ENCODE data around the gene CRTC1. TPM values are rescaled to one million over a fixed set of nuclear protein-coding genes. Genes with fewer than 3 reads are reported as not detected.
"Not testable (repeated sequence)": the region's sequence is repeated elsewhere in the genome, so short reads cannot be mapped to it uniquely, and the experiment has no call there.

Gene CRTC1
- total and polyA plus RNA-seq, 9 donors: 4.3 to 18.7 (median 14.7) TPM

DNA sequence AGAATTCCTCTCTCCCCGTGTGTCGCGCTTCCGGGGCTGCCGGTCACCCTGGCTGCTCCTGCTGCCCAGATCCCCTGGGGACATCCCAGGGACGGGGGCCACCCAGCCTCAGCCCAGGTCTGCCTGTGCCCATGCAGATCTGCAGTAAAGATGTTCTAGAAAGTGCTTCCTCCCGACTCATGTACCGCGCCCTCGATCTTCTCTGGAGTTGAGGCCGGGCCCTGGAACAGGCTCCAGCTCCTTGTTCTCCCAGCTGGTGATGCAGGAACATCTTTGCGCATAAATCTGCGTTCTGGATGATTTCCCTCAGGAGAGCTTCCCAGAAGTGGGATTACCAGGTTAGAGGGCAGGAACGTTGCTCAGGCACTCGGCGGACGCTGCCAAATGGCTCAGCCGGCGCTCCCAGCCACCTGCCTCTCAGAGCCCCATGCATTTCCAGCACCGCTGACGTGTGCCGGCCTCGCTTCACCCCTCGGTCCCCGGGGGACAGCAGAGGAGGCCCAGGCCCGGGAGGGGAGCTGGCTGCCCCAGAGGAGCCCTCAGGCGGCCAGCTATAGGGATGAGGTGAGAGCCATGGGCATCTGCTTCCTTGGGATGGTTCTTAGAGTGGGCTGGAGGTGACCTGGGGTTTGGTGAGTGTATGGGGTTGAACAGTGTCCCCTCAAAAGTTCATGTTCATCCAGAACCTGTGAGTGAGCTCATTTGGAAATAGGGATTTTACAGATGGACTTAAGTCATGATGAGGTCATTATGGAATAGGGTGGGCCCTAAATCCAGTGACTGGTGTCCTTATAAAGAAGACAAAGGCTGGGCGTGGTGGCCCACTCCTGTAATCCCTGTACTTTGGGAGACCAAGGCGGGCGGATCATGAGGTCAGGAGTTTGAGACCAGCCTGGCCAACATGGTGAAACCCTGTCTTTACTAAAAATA lies 42.6 kb downstream of the CRTC1 start:
- 60% methylated on average over 24 of the region's 30 CpGs for WGBS (ENCODE audit: insufficient coverage)
- Histone ChIP-seq H3K36me3 (ENCODE audit: control insufficient read depth, insufficient read depth, low read length) (peaks cover 5% of the 10 kb centered on the region), H3K4me3 (ENCODE audit: low read length) (no peak overlapping the region), H3K4me1 (ENCODE audit: control insufficient read depth, insufficient read depth, low read length) (peaks cover 27% of the 10 kb centered on the region), H3K27ac (ENCODE audit: low read length) (peak overlapping the region; percentile 20), H3K9me3 (replicated peaks; ENCODE audit: control insufficient read depth, low read depth, low read length) (no peaks in the 10 kb centered on the region), H3K27me3 (ENCODE audit: control insufficient read depth, insufficient read depth, low read length) (no peaks in the 10 kb centered on the region)
- DNase-seq: peak; percentile 63

DNA sequence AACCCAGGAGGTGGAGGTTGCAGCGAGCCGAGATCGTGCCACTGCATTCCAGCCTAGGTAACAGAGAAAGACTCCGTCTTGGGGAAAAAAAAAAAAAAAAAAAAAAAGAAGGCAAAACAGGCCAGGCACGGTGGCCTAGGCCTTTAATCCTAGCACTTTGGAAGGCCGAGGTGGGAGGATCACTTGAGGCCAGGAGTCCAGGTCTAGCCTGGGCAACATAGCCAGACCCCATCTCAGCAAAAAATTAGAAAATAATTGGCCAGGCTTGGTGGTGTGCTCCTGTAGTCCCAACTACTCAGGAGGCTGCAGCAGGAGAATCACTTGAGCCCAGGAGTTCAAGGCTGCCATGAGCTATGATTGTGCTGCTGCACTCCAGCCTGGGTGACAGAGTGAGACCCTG lies 43.4 kb downstream of the CRTC1 start:
- Histone ChIP-seq H3K36me3 (ENCODE audit: control insufficient read depth, insufficient read depth, low read length) (peaks cover 5% of the 10 kb centered on the region), H3K27me3 (ENCODE audit: control insufficient read depth, insufficient read depth, low read length) (no peaks in the 10 kb centered on the region), H3K4me3 (ENCODE audit: low read length) (no peak overlapping the region), H3K27ac (ENCODE audit: low read length) (no peak overlapping the region), H3K9me3 (replicated peaks; ENCODE audit: control insufficient read depth, low read depth, low read length) (no peaks in the 10 kb centered on the region), H3K4me1 (ENCODE audit: control insufficient read depth, insufficient read depth, low read length) (peaks cover 31% of the 10 kb centered on the region)
- WGBS (ENCODE audit: insufficient coverage): 98% methylated on average over 4 of the region's 6 CpGs
- DNase-seq: no peak

DNA sequence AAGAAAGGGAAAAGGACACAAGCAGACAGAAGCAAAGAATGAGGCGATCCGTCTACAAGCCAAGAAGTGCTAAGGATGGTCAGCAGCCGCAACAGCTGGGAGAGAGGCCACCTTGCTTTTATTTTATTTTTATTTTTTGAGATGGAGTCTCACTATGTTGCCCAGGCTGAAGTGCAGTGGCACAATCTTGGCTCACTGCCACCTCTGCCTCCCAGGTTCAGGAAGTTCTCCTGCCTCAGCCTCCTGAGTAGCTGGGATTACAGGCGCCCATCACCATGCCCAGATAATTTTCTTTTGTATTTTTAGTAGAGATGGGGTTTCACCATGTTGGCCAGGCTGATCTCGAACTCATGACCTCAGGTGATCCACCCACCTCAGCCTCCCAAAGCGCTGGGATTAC lies 44.1 kb downstream of the CRTC1 start:
- DNase-seq; H3K9me3 ChIP-seq (replicated peaks; ENCODE audit: control insufficient read depth, low read depth, low read length); H3K27me3 ChIP-seq (ENCODE audit: control insufficient read depth, insufficient read depth, low read length); H3K36me3 ChIP-seq (ENCODE audit: control insufficient read depth, insufficient read depth, low read length); H3K27ac ChIP-seq (ENCODE audit: low read length); H3K4me3 ChIP-seq (ENCODE audit: low read length): not testable (repeated sequence)
- H3K4me1 ChIP-seq (ENCODE audit: control insufficient read depth, insufficient read depth, low read length): peaks cover 31% of the 10 kb centered on the region
- WGBS (ENCODE audit: insufficient coverage): 100% methylated on average over 2 of the region's 6 CpGs

DNA sequence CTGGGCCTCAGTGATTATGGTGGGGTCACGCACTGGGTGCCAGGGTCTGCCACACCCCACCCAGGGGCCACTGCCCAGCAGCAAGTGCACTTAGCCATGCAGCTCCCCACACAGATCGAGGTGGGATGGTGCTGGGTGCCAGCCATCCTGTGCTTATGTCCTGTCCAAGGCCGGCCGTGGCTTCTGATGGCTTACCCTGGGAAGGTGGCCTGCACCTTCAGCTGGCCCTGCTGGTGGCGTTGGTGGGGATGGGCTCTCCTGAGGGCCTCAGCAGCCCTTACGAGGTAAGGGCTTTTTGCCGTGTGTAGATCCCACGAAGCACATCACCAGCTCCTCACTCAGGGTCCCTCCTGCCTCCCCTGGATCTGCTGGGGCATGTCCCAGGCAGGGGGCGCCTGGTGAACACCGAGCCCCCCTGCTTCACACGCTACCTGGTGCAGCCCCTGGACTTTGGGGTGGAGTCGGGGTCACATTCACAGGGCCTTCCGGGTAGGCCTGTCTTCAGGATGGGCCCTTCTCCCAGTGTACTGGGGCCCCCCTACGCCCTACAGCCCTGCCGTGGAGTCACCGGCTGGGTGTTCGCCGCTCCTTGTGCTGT lies 46.6 kb downstream of the CRTC1 start:
- no peaks in the 10 kb centered on the region for H3K9me3 ChIP-seq (replicated peaks; ENCODE audit: control insufficient read depth, low read depth, low read length)
- DNase-seq: no peak
- no peaks in the 10 kb centered on the region for H3K27me3 ChIP-seq (ENCODE audit: control insufficient read depth, insufficient read depth, low read length)
- peaks cover 41% of the 10 kb centered on the region for H3K4me1 ChIP-seq (ENCODE audit: control insufficient read depth, insufficient read depth, low read length)
- no peaks in the 10 kb centered on the region for H3K36me3 ChIP-seq (ENCODE audit: control insufficient read depth, insufficient read depth, low read length)
- WGBS (ENCODE audit: insufficient coverage): 94% methylated on average over 17 of the region's 18 CpGs
- H3K27ac ChIP-seq (ENCODE audit: low read length): no peak overlapping the region
- H3K4me3 ChIP-seq (ENCODE audit: low read length): no peak overlapping the region

DNA sequence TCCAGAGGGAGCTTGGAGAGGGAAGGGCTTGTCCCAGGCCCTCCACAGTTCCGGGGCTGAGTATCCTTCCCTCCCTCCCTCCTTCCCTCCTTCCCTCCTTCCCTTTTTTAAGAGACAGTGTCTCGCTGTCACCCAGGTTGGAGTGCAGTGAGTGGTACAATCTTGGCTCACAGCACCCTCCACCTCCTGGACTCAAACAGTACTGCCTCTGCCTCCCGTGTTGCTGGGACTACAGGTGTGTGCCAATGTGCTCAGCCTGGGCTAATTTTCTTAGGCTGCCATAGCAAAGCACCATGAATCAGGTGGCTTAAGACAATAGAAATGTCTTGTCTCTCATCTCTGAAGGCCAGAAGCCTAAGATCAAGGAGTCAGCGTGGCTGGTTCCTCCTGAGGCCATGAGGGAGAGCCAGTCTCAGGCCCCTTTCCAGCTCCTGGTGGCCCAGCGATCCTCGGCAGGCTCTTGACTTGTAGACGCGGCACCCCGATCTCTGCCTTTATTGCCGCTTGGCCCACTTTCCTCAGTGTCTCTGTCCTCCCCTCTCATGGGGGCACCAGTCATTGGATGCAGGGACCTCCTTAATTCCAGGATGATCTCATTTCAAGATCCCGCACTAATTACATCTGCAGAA lies 47.5 kb downstream of the CRTC1 start:
- WGBS (ENCODE audit: insufficient coverage): 73% methylated on average over 9 of the region's 11 CpGs

DNA sequence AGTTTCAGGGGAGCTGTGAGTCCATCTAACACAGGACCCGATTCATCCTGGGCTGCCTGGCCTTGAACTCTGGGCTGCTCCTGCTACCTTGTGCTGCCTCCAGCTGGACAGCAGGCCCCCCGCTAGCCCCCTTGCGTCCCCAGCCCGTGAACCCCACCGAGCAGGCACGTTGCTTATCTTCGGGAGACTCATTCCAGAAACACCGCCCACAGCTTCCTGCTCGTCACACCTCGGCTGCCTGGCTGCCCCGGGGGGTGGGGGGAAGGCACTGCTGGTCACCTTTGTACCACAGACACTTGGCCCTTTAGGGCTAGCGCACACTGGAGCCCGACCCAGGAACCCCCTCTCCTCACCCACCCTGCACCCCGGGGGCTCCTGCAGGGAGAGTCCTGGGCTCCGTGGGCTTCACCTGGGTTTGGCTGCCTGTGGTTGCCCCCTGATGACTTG lies 48.1 kb downstream of the CRTC1 start:
- Histone ChIP-seq H3K36me3 (ENCODE audit: control insufficient read depth, insufficient read depth, low read length) (no peaks in the 10 kb centered on the region), H3K9me3 (replicated peaks; ENCODE audit: control insufficient read depth, low read depth, low read length) (no peaks in the 10 kb centered on the region), H3K27ac (ENCODE audit: low read length) (no peak overlapping the region), H3K4me1 (ENCODE audit: control insufficient read depth, insufficient read depth, low read length) (peaks cover 41% of the 10 kb centered on the region), H3K27me3 (ENCODE audit: control insufficient read depth, insufficient read depth, low read length) (no peaks in the 10 kb centered on the region), H3K4me3 (ENCODE audit: low read length) (no peak overlapping the region)
- DNase-seq: no peak
- WGBS (ENCODE audit: insufficient coverage): 53% methylated on average over 3 of the region's 15 CpGs

More for the DNA sequence above, 47.5 kb downstream of the CRTC1 start:
- no peaks in the 10 kb centered on the region for H3K27me3 ChIP-seq (ENCODE audit: control insufficient read depth, insufficient read depth, low read length)
- H3K4me1 ChIP-seq (ENCODE audit: control insufficient read depth, insufficient read depth, low read length): peaks cover 41% of the 10 kb centered on the region
- no peak overlapping the region for H3K27ac ChIP-seq (ENCODE audit: low read length)
- no peak for DNase-seq
- no peaks in the 10 kb centered on the region for H3K36me3 ChIP-seq (ENCODE audit: control insufficient read depth, insufficient read depth, low read length)
- no peak overlapping the region for H3K4me3 ChIP-seq (ENCODE audit: low read length)
- H3K9me3 ChIP-seq (replicated peaks; ENCODE audit: control insufficient read depth, low read depth, low read length): no peaks in the 10 kb centered on the region

DNA sequence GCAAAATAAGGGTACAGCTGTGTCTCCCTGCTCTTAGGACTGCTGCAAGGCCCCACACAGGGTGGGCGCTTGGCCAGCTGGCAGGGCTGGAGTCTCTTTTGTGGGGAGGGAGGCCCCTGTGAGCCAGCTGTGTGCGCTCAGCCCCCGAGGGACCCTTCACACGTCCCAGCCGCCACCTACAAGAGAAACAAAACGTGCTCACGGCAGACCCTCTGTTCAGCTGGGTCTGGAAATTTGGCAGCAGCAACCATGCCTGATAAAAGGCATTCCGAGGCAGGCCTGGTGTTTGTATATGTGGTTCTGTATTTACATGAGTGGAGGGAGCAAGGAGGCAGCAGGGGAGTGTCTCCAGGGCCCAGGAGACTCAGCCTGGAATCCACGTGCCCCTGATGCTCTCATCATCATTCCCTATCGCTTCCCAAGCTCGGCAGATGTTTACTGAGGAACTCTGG lies 49.7 kb downstream of the CRTC1 start:
- H3K36me3 ChIP-seq (ENCODE audit: control insufficient read depth, insufficient read depth, low read length): no peaks in the 10 kb centered on the region
- 39% methylated on average over 2 of the region's 11 CpGs for WGBS (ENCODE audit: insufficient coverage)
- peak overlapping the region; percentile 35 for H3K27ac ChIP-seq (ENCODE audit: low read length)
- no peaks in the 10 kb centered on the region for H3K9me3 ChIP-seq (replicated peaks; ENCODE audit: control insufficient read depth, low read depth, low read length)
- H3K4me3 ChIP-seq (ENCODE audit: low read length): no peak overlapping the region
- peaks cover 50% of the 10 kb centered on the region for H3K4me1 ChIP-seq (ENCODE audit: control insufficient read depth, insufficient read depth, low read length)
- DNase-seq: peak; percentile 61
- no peaks in the 10 kb centered on the region for H3K27me3 ChIP-seq (ENCODE audit: control insufficient read depth, insufficient read depth, low read length)

DNA sequence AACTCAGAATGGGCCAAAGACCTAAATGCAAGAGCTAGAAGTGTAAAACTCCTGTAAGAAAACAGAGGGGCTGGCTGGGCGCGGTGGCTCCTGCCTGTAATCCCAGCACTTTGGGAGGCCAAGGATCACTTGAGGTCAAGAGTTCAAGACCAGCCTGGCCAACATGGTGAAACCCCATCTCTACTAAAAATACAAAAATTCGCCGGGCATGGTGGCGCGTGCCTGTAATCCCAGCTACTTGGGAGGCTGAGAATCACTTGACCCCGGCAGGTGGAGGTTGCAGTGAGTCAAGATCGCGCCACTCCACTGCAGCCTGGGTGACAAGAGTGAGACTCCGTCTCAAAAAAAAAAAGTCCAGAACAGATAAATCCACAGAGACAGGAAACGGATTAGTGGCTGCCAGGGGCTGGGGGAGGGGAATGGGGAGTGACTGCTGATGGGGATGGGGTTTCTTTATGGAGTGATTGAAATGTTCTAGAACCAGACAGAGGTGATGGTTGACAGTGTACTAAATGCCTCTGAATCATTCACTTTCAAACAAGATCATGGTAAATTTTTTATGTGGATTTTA lies 50.4 kb downstream of the CRTC1 start:
- not testable (repeated sequence) for H3K27ac ChIP-seq (ENCODE audit: low read length); DNase-seq; H3K4me3 ChIP-seq (ENCODE audit: low read length); H3K36me3 ChIP-seq (ENCODE audit: control insufficient read depth, insufficient read depth, low read length); H3K9me3 ChIP-seq (replicated peaks; ENCODE audit: control insufficient read depth, low read depth, low read length); H3K27me3 ChIP-seq (ENCODE audit: control insufficient read depth, insufficient read depth, low read length)
- peaks cover 50% of the 10 kb centered on the region for H3K4me1 ChIP-seq (ENCODE audit: control insufficient read depth, insufficient read depth, low read length)
- 77% methylated on average over 9 of the region's 11 CpGs for WGBS (ENCODE audit: insufficient coverage)

DNA sequence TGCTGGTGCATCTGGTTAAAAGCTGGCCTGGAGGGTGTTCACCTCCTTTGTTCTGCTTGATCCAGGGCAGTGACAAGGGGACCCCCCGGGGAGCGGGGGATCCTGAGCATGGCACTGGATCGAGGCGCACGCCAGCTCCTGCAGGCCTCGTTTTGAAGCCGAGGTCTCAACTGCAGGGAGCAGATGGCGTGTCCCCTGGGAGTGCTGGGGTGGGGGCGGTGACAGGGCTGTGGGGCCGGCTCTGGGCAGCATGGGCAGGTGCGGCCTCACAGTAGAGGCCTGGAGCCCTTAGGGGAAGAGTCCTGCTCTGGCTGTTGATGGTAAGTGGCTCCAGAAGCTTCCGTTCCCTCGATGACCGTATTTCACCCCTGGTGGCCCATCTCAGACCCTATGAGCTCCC lies 51.8 kb downstream of the CRTC1 start:
- Histone ChIP-seq H3K4me1 (ENCODE audit: control insufficient read depth, insufficient read depth, low read length) (peaks cover 52% of the 10 kb centered on the region), H3K9me3 (replicated peaks; ENCODE audit: control insufficient read depth, low read depth, low read length) (no peaks in the 10 kb centered on the region), H3K36me3 (ENCODE audit: control insufficient read depth, insufficient read depth, low read length) (no peaks in the 10 kb centered on the region), H3K27ac (ENCODE audit: low read length) (peak overlapping the region; percentile 42), H3K27me3 (ENCODE audit: control insufficient read depth, insufficient read depth, low read length) (no peaks in the 10 kb centered on the region), H3K4me3 (ENCODE audit: low read length) (no peak overlapping the region)
- 83% methylated on average over 14 of the region's 14 CpGs for WGBS (ENCODE audit: insufficient coverage)
- DNase-seq: no peak

DNA sequence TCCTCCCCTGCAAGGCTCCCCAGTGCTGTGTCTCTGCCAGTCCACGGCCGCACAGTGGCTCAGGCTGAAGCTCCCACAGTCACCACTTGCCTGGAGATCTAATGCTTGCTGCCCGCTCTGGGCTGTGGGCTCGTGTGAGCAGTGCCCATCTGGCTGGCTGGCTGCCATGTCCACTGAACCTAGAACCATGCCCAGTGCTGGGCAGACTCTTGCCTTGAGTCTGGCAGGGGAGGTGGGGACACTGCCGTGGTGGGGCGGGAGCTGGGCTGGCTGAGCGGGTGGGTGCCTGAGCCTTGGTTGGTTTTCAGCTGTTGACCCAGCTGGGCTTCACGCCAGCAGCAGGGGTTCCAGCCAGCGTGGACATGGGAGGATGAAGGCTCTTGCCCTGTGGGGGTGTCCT lies 52.3 kb downstream of the CRTC1 start:
- no peaks in the 10 kb centered on the region for H3K9me3 ChIP-seq (replicated peaks; ENCODE audit: control insufficient read depth, low read depth, low read length)
- no peaks in the 10 kb centered on the region for H3K36me3 ChIP-seq (ENCODE audit: control insufficient read depth, insufficient read depth, low read length)
- no peaks in the 10 kb centered on the region for H3K27me3 ChIP-seq (ENCODE audit: control insufficient read depth, insufficient read depth, low read length)
- DNase-seq: peak; percentile 58
- peak overlapping the region; percentile 42 for H3K27ac ChIP-seq (ENCODE audit: low read length)
- H3K4me3 ChIP-seq (ENCODE audit: low read length): no peak overlapping the region
- H3K4me1 ChIP-seq (ENCODE audit: control insufficient read depth, insufficient read depth, low read length): peaks cover 54% of the 10 kb centered on the region
- 81% methylated on average over 7 of the region's 9 CpGs for WGBS (ENCODE audit: insufficient coverage)
